SK-N-SH treated with all-trans-retinoic acid at 6 μM for 48 hours (cell line): Measurements from ENCODE around the gene C16orf54.

Experiments used
- RARB ChIP-seq: fragments of 250-450 bp; sonication (Bioruptor Pico); IDR thresholded peaks from 2 replicates; pipeline ENCODE4 v1.8.0; 2021; ENCODE audit warnings: mild to moderate bottlenecking, moderate library complexity
- SNAI2 ChIP-seq: fragments of 250-450 bp; sonication (Bioruptor Pico); IDR thresholded peaks from 2 replicates; pipeline ENCODE4 v1.5.0; 2020; ENCODE audit warnings: mild to moderate bottlenecking, moderate library complexity
- ZC3H10 ChIP-seq: fragments of 250-450 bp; sonication (Bioruptor Pico); IDR thresholded peaks from 2 replicates; pipeline ENCODE4 v1.5.1; 2021; ENCODE audit warnings: mild to moderate bottlenecking, moderate library complexity
- ZFP3 ChIP-seq: fragments of 250-450 bp; sonication (Bioruptor Pico); IDR thresholded peaks from 2 replicates; pipeline ENCODE4 v1.5.0; 2020; ENCODE audit warnings: mild to moderate bottlenecking, moderate library complexity
- ZFP30 ChIP-seq: fragments of 450-650 bp; formaldehyde crosslinking; IDR thresholded peaks from 2 replicates; pipeline ENCODE4 v1.5.0; 2022; ENCODE audit warnings: mild to moderate bottlenecking, moderate library complexity
- TF ChIP-seq, protein P1 (sequence below): fragments of 250-450 bp; sonication (Bioruptor Pico); IDR thresholded peaks from 2 replicates; pipeline ENCODE4 v1.8.0; 2020; ENCODE audit warnings: mild to moderate bottlenecking, moderate library complexity, borderline replicate concordance
- TF ChIP-seq, protein P2 (sequence below): fragments of 250-450 bp; sonication (Bioruptor Pico); IDR thresholded peaks from 2 replicates; pipeline ENCODE4 v1.5.1; 2021; ENCODE audit warnings: mild to moderate bottlenecking, moderate library complexity
- TF ChIP-seq, protein P3 (sequence below): fragments of 250-450 bp; sonication (Bioruptor Pico); IDR thresholded peaks from 2 replicates; pipeline ENCODE4 v1.5.1; 2020; ENCODE audit warnings: low read depth, mild to moderate bottlenecking, moderate library complexity

DNA sequence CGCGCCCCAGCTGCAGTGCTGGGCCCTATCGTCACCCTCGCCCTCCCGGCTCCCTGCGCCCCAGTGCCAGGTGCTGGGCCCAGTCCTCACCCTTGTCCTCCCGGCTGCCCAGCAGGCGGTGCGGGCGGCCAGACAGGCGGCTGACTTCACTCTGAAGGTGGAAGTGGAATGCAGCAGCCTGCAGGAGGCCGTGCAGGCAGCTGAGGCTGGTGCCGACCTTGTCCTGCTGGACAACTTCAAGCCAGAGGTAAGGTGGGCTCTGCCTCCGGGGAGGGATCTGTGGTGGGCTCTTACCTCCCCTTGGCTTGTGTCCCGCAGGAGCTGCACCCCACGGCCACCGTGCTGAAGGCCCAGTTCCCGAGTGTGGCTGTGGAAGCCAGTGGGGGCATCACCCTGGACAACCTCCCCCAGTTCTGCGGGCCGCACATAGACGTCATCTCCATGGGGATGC lies 48.9 kb downstream of the C16orf54 start:
- TF ChIP-seq, protein P1, sequence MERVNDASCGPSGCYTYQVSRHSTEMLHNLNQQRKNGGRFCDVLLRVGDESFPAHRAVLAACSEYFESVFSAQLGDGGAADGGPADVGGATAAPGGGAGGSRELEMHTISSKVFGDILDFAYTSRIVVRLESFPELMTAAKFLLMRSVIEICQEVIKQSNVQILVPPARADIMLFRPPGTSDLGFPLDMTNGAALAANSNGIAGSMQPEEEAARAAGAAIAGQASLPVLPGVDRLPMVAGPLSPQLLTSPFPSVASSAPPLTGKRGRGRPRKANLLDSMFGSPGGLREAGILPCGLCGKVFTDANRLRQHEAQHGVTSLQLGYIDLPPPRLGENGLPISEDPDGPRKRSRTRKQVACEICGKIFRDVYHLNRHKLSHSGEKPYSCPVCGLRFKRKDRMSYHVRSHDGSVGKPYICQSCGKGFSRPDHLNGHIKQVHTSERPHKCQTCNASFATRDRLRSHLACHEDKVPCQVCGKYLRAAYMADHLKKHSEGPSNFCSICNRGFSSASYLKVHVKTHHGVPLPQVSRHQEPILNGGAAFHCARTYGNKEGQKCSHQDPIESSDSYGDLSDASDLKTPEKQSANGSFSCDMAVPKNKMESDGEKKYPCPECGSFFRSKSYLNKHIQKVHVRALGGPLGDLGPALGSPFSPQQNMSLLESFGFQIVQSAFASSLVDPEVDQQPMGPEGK (CRISPR knock-in tag): no peak
- TF ChIP-seq ZFP30: no peak
- TF ChIP-seq, protein P2, sequence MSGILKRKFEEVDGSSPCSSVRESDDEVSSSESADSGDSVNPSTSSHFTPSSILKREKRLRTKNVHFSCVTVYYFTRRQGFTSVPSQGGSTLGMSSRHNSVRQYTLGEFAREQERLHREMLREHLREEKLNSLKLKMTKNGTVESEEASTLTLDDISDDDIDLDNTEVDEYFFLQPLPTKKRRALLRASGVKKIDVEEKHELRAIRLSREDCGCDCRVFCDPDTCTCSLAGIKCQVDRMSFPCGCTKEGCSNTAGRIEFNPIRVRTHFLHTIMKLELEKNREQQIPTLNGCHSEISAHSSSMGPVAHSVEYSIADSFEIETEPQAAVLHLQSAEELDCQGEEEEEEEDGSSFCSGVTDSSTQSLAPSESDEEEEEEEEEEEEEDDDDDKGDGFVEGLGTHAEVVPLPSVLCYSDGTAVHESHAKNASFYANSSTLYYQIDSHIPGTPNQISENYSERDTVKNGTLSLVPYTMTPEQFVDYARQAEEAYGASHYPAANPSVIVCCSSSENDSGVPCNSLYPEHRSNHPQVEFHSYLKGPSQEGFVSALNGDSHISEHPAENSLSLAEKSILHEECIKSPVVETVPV: no peak
- TF ChIP-seq, protein P3, sequence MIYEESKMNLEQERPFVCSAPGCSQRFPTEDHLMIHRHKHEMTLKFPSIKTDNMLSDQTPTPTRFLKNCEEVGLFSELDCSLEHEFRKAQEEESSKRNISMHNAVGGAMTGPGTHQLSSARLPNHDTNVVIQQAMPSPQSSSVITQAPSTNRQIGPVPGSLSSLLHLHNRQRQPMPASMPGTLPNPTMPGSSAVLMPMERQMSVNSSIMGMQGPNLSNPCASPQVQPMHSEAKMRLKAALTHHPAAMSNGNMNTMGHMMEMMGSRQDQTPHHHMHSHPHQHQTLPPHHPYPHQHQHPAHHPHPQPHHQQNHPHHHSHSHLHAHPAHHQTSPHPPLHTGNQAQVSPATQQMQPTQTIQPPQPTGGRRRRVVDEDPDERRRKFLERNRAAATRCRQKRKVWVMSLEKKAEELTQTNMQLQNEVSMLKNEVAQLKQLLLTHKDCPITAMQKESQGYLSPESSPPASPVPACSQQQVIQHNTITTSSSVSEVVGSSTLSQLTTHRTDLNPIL (CRISPR knock-in tag): no peak
- no peak for TF ChIP-seq RARB (CRISPR knock-in tag)
- TF ChIP-seq ZFP3 (CRISPR knock-in tag): no peak
- TF ChIP-seq ZC3H10 (CRISPR knock-in tag): no peak
- TF ChIP-seq SNAI2 (CRISPR knock-in tag): no peak
